Activated T-cell treated with anti-CD3 and anti-CD28 coated beads, Interleukin-2, amount 50 U/mL, for 4 hours (primary cell): Measurements from ENCODE around the gene TGFB2. TPM values are rescaled to one million over a fixed set of nuclear protein-coding genes. Genes with fewer than 3 reads are reported as not detected.
"Not testable (repeated sequence)": the region's sequence is repeated elsewhere in the genome, so short reads cannot be mapped to it uniquely, and the experiment has no call there.

Experiments used
- ATAC-seq, 2 donors: fragments of 200-7000 bp; cut with Tn5 transposase; one replicate each; pipeline ENCODE4 v1.10.0; 2021
- DNase-seq: peaks from one replicate; pipeline ENCODE4 v3.0.0-alpha.2; 2020
- H3K27me3 Mint-ChIP-seq: one replicate; pipeline ENCODE4 v1.8.0; 2021; ENCODE audit warnings: low read depth, mixed read lengths
- H3K36me3 Mint-ChIP-seq: one replicate; pipeline ENCODE4 v1.8.0; 2022; ENCODE audit warnings: mixed read lengths; ENCODE audit not compliant: insufficient read depth
- H3K4me1 Mint-ChIP-seq: one replicate; pipeline ENCODE4 v1.8.0; 2021; ENCODE audit warnings: low read depth, mixed read lengths
- H3K4me3 Mint-ChIP-seq: one replicate; pipeline ENCODE4 v1.8.0; 2021; ENCODE audit warnings: mild to moderate bottlenecking, moderate library complexity, mixed read lengths
- H3K9me3 Mint-ChIP-seq: one replicate; pipeline ENCODE4 v1.8.0; 2021; ENCODE audit warnings: mixed read lengths
- total RNA-seq, 3 donors: library from RNA; stranded (reverse); gene quantifications; one replicate each; pipeline ENCODE4 v1.2.1, GENCODE V29; 2021

The TGFB2 gene
- total RNA-seq, 3 donors from 2014 or later = not detected

- Mint-ChIP-seq H3K27me3 (no peaks in the 10 kb centered on the region), H3K4me3 (no peak overlapping the region), H3K9me3 (no peaks in the 10 kb centered on the region), H3K4me1 (peaks cover 4% of the 10 kb centered on the region), H3K36me3 (peaks cover 26% of the 10 kb centered on the region)
- no peak for DNase-seq
- ATAC-seq = no peak
Observed at GRCh38 chr1:218317061-218317460, 28.1 kb upstream of the TGFB2 start.

GRCh38 chr1:218320182-218320581, 25.0 kb upstream of the TGFB2 start:
- not testable (repeated sequence) for H3K27me3 Mint-ChIP-seq, H3K9me3 Mint-ChIP-seq, H3K4me1 Mint-ChIP-seq, H3K4me3 Mint-ChIP-seq, DNase-seq, ATAC-seq
- H3K36me3 Mint-ChIP-seq = peaks cover 29% of the 10 kb centered on the region

- Mint-ChIP-seq H3K36me3 (peaks cover 34% of the 10 kb centered on the region), H3K4me1 (no peaks in the 10 kb centered on the region), H3K4me3 (no peak overlapping the region), H3K9me3 (no peaks in the 10 kb centered on the region), H3K27me3 (no peaks in the 10 kb centered on the region)
- DNase-seq (no peak), ATAC-seq (no peak)
Observed at GRCh38 chr1:218322762-218323161, 22.4 kb upstream of the TGFB2 start.

GRCh38 chr1:218323568-218324225, 21.4 kb upstream of the TGFB2 start:
- ATAC-seq (peak in 1 of 2 donors; percentile 18), DNase-seq (no peak)
- Mint-ChIP-seq H3K27me3 (no peaks in the 10 kb centered on the region), H3K4me1 (no peaks in the 10 kb centered on the region), H3K36me3 (peaks cover 28% of the 10 kb centered on the region), H3K4me3 (no peak overlapping the region), H3K9me3 (no peaks in the 10 kb centered on the region)

- Mint-ChIP-seq H3K27me3 (no peaks in the 10 kb centered on the region), H3K4me1 (no peaks in the 10 kb centered on the region), H3K36me3 (peaks cover 27% of the 10 kb centered on the region), H3K4me3 (no peak overlapping the region), H3K9me3 (no peaks in the 10 kb centered on the region)
- DNase-seq = no peak
- ATAC-seq = peak in 1 of 2 donors; percentile 23
Observed at GRCh38 chr1:218324226-218324580, 20.9 kb upstream of the TGFB2 start.

GRCh38 chr1:218328769-218329168, 16.4 kb upstream of the TGFB2 start:
- Mint-ChIP-seq H3K36me3 (peaks cover 25% of the 10 kb centered on the region), H3K9me3 (no peaks in the 10 kb centered on the region), H3K4me1 (no peaks in the 10 kb centered on the region), H3K27me3 (no peaks in the 10 kb centered on the region), H3K4me3 (no peak overlapping the region)
- ATAC-seq = no peak
- DNase-seq = no peak

GRCh38 chr1:218330043-218330623, 15.0 kb upstream of the TGFB2 start:
- ATAC-seq (peak; percentile 46 to 54), DNase-seq (no peak)
- H3K27me3 Mint-ChIP-seq = no peaks in the 10 kb centered on the region
- no peaks in the 10 kb centered on the region for H3K9me3 Mint-ChIP-seq
- no peak overlapping the region for H3K4me3 Mint-ChIP-seq
- H3K4me1 Mint-ChIP-seq = no peaks in the 10 kb centered on the region
- H3K36me3 Mint-ChIP-seq = peaks cover 21% of the 10 kb centered on the region

GRCh38 chr1:218332416-218332815, 12.7 kb upstream of the TGFB2 start:
- Mint-ChIP-seq H3K4me3 (no peak overlapping the region), H3K36me3 (peaks cover 16% of the 10 kb centered on the region), H3K4me1 (no peaks in the 10 kb centered on the region), H3K9me3 (no peaks in the 10 kb centered on the region), H3K27me3 (no peaks in the 10 kb centered on the region)
- ATAC-seq (no peak), DNase-seq (no peak)

GRCh38 chr1:218336328-218336727, 8.8 kb upstream of the TGFB2 start:
- no peaks in the 10 kb centered on the region for H3K9me3 Mint-ChIP-seq
- H3K36me3 Mint-ChIP-seq = peaks cover 20% of the 10 kb centered on the region
- no peak overlapping the region for H3K4me3 Mint-ChIP-seq
- no peaks in the 10 kb centered on the region for H3K27me3 Mint-ChIP-seq
- no peaks in the 10 kb centered on the region for H3K4me1 Mint-ChIP-seq
- no peak for DNase-seq
- no peak for ATAC-seq

- no peak for DNase-seq
Observed at GRCh38 chr1:218339267-218339831, 5.8 kb upstream of the TGFB2 start.

GRCh38 chr1:218341325-218341724, 3.8 kb upstream of the TGFB2 start:
- H3K4me3 Mint-ChIP-seq = no peak overlapping the region
- ATAC-seq = no peak
- DNase-seq = no peak
- peaks cover 11% of the 10 kb centered on the region for H3K27me3 Mint-ChIP-seq
- no peaks in the 10 kb centered on the region for H3K9me3 Mint-ChIP-seq
- H3K36me3 Mint-ChIP-seq = peaks cover 11% of the 10 kb centered on the region
- peaks cover 4% of the 10 kb centered on the region for H3K4me1 Mint-ChIP-seq

More at GRCh38 chr1:218339267-218339831, 5.8 kb upstream of the TGFB2 start:
- Mint-ChIP-seq H3K27me3 (peaks cover 8% of the 10 kb centered on the region), H3K4me1 (no peaks in the 10 kb centered on the region), H3K9me3 (no peaks in the 10 kb centered on the region), H3K4me3 (no peak overlapping the region), H3K36me3 (peaks cover 15% of the 10 kb centered on the region)
- ATAC-seq = no peak

- Mint-ChIP-seq H3K4me1 (peaks cover 12% of the 10 kb centered on the region), H3K36me3 (peaks cover 11% of the 10 kb centered on the region), H3K9me3 (no peaks in the 10 kb centered on the region), H3K4me3 (no peak overlapping the region), H3K27me3 (peaks cover 18% of the 10 kb centered on the region)
- DNase-seq (no peak), ATAC-seq (no peak)
Observed at GRCh38 chr1:218342091-218342490, 3.0 kb upstream of the TGFB2 start.

- ATAC-seq (peak; percentile 72 to 79), DNase-seq (peak; percentile 20)
- peaks cover 11% of the 10 kb centered on the region for H3K36me3 Mint-ChIP-seq
- H3K4me3 Mint-ChIP-seq = no peak overlapping the region
- H3K9me3 Mint-ChIP-seq = no peaks in the 10 kb centered on the region
- peaks cover 40% of the 10 kb centered on the region for H3K27me3 Mint-ChIP-seq
- peaks cover 27% of the 10 kb centered on the region for H3K4me1 Mint-ChIP-seq
Observed at GRCh38 chr1:218345673-218346390, 696 bp downstream of the TGFB2 start.

GRCh38 chr1:218346391-218347204, 1.5 kb downstream of the TGFB2 start:
- Mint-ChIP-seq H3K4me1 (peaks cover 35% of the 10 kb centered on the region), H3K27me3 (peaks cover 40% of the 10 kb centered on the region), H3K9me3 (no peaks in the 10 kb centered on the region), H3K4me3 (no peak overlapping the region), H3K36me3 (peaks cover 5% of the 10 kb centered on the region)
- DNase-seq (no peak), ATAC-seq (no peak)
